GM23338 (cell line): Measurements from ENCODE around the gene GGCT. TPM values are rescaled to one million over a fixed set of nuclear protein-coding genes. Genes with fewer than 3 reads are reported as not detected.

Source experiments
- ATAC-seq: fragments of 200-7000 bp; cut with Tn5 transposase; 3 replicates; pipeline ENCODE4 v1.9.1; 2020
- DNase-seq: peaks from one replicate; pipeline ENCODE4 v3.0.0-alpha.2; 2015; ENCODE audit warnings: low spot score
- H2AFZ ChIP-seq: fragments of 200-600 bp; sonication (generic); 2 replicates; pipeline ENCODE4 v1.8.0; 2016; ENCODE audit warnings: antibody characterized with exemption, mild to moderate bottlenecking, moderate library complexity
- H3F3A ChIP-seq: fragments of 200-600 bp; sonication (generic); replicated peaks from 2 replicates; pipeline ENCODE4 v1.8.0; 2017; ENCODE audit warnings: antibody characterized with exemption, mixed run types, low read depth
- H3K27ac ChIP-seq: fragments of 200-600 bp; sonication (generic); 2 replicates; pipeline ENCODE4 v1.6.1; 2016; ENCODE audit warnings: low read depth
- H3K27me3 ChIP-seq: fragments of 200-600 bp; sonication (generic); 2 replicates; pipeline ENCODE4 v1.8.0; 2016; ENCODE audit warnings: mild to moderate bottlenecking, mixed run types, moderate library complexity; ENCODE audit not compliant: insufficient read depth
- H3K36me3 ChIP-seq: fragments of 200-600 bp; sonication (generic); 2 replicates; pipeline ENCODE4 v1.8.0; 2016; ENCODE audit warnings: mild to moderate bottlenecking; ENCODE audit not compliant: insufficient read depth
- H3K4me1 ChIP-seq: fragments of 200-600 bp; sonication (generic); 2 replicates; pipeline ENCODE4 v1.8.0; 2016; ENCODE audit warnings: mild to moderate bottlenecking, moderate library complexity; ENCODE audit not compliant: insufficient read depth
- H3K4me2 ChIP-seq: fragments of 200-600 bp; sonication (generic); 2 replicates; pipeline ENCODE4 v1.7.1; 2017; ENCODE audit warnings: mixed run types
- H3K4me3 ChIP-seq: fragments of 200-600 bp; sonication (generic); 2 replicates; pipeline ENCODE4 v1.6.1; 2016; ENCODE audit warnings: mixed run types
- H3K79me2 ChIP-seq: fragments of 200-600 bp; sonication (generic); replicated peaks from 2 replicates; pipeline ENCODE4 v1.8.0; 2017; ENCODE audit warnings: mild to moderate bottlenecking; ENCODE audit not compliant: insufficient read depth
- H3K9me2 ChIP-seq: fragments of 200-600 bp; sonication (generic); 2 replicates; pipeline ENCODE4 v1.8.0; 2017; ENCODE audit not compliant: insufficient read depth
- H4K20me1 ChIP-seq: fragments of 200-600 bp; sonication (generic); replicated peaks from 2 replicates; pipeline ENCODE4 v1.8.0; 2017; ENCODE audit warnings: mild to moderate bottlenecking; ENCODE audit not compliant: insufficient read depth
- H3K27ac Mint-ChIP-seq: 2 replicates; pipeline ENCODE4 v1.8.0; 2020; ENCODE audit warnings: inconsistent platforms, mild to moderate bottlenecking, moderate library complexity, mixed read lengths
- H3K27me3 Mint-ChIP-seq: 3 replicates; pipeline ENCODE4 v1.8.0; 2022; ENCODE audit warnings: low read depth, mild to moderate bottlenecking, moderate library complexity, mixed read lengths, inconsistent platforms; ENCODE audit not compliant: insufficient read depth, poor library complexity
- H3K36me3 Mint-ChIP-seq: 3 replicates; pipeline ENCODE4 v1.8.0; 2021; ENCODE audit warnings: low read depth, mild to moderate bottlenecking, inconsistent platforms, moderate library complexity, mixed read lengths
- H3K4me1 Mint-ChIP-seq: 3 replicates; pipeline ENCODE4 v1.8.0; 2020; ENCODE audit warnings: mild to moderate bottlenecking, inconsistent platforms, mixed read lengths
- H3K4me3 Mint-ChIP-seq: 3 replicates; pipeline ENCODE4 v1.8.0; 2021; ENCODE audit warnings: moderate library complexity, mild to moderate bottlenecking, inconsistent platforms, mixed read lengths
- H3K9me3 Mint-ChIP-seq: 3 replicates; pipeline ENCODE4 v1.8.0; 2020; ENCODE audit warnings: moderate library complexity, mild to moderate bottlenecking, inconsistent platforms, mixed read lengths
- CREB1 ChIP-seq: fragments of 250-450 bp; sonication (Bioruptor Pico); IDR thresholded peaks from 2 replicates; pipeline ENCODE4 v1.5.0; 2020; ENCODE audit warnings: low read depth, mild to moderate bottlenecking, moderate library complexity
- EZH2 ChIP-seq: fragments of 200-600 bp; sonication (generic); IDR thresholded peaks from one replicate; pipeline ENCODE4 v1.8.0; 2017; ENCODE audit warnings: antibody characterized with exemption, mild to moderate bottlenecking, low read depth; ENCODE audit not compliant: unreplicated experiment
- EZH2phosphoT487 ChIP-seq: fragments of 200-600 bp; sonication (generic); IDR thresholded peaks from one replicate; pipeline ENCODE4 v1.8.1; 2018; ENCODE audit warnings: antibody characterized with exemption; ENCODE audit not compliant: unreplicated experiment
- JUNB ChIP-seq: IDR thresholded peaks from one replicate; pipeline ENCODE4 v1.6.1; 2016; ENCODE audit warnings: antibody characterized with exemption; ENCODE audit not compliant: unreplicated experiment
- NANOG ChIP-seq: IDR thresholded peaks from 2 replicates; pipeline ENCODE4 v1.6.1; 2016; ENCODE audit warnings: antibody characterized with exemption, borderline replicate concordance
- POLR2AphosphoS5 ChIP-seq: IDR thresholded peaks from 2 replicates; pipeline ENCODE4 v1.6.1; 2016; ENCODE audit warnings: antibody characterized with exemption, low read depth
- REST ChIP-seq: IDR thresholded peaks from one replicate; pipeline ENCODE4 v1.6.1; 2018; ENCODE audit warnings: antibody characterized with exemption; ENCODE audit not compliant: unreplicated experiment
- STAT1 ChIP-seq: IDR thresholded peaks from one replicate; pipeline ENCODE4 v1.6.1; 2016; ENCODE audit warnings: antibody characterized with exemption; ENCODE audit not compliant: unreplicated experiment
- ZNF114 ChIP-seq: fragments of 250-450 bp; sonication (Bioruptor Pico); IDR thresholded peaks from 2 replicates; pipeline ENCODE4 v1.5.0; 2020; ENCODE audit warnings: mild to moderate bottlenecking, moderate library complexity
- ZNF331 ChIP-seq: fragments of 250-450 bp; sonication (Bioruptor Pico); IDR thresholded peaks from 2 replicates; pipeline ENCODE4 v1.5.0; 2020; ENCODE audit warnings: low read depth, mild to moderate bottlenecking, moderate library complexity
- ZNF462 ChIP-seq: fragments of 250-450 bp; sonication (Bioruptor Pico); IDR thresholded peaks from 2 replicates; pipeline ENCODE4 v1.5.0; 2020; ENCODE audit warnings: mild to moderate bottlenecking, moderate library complexity
- polyA plus RNA-seq: library from polyadenylated mRNA; unstranded; fragments of >200 nt; fragmentation: Nextera tagmentation; extraction: Ambion mirVana; gene quantifications from 2 replicates; pipeline ENCODE4 v1.2.1, GENCODE V29; 2016
- total RNA-seq: library from RNA; depleted of rRNA; stranded (reverse); fragments of >200 nt; shearing (Covaris generic); gene quantifications from 2 replicates; pipeline ENCODE4 v1.2.3, GENCODE V29; 2014
- TF ChIP-seq, protein P1 (sequence below), 2 experiments: fragments of 200-600 bp in 1 of 2; sonication (generic) in 1 of 2; conservative IDR thresholded peaks; 2 replicates each; pipeline versions ENCODE4 v1.5.1 to v1.6.1; 2016 to 2017; ENCODE audit warnings: antibody characterized with exemption in 2 of 2, low read depth in 2 of 2, mild to moderate bottlenecking in 2 of 2, moderate library complexity in 1 of 2
- TF ChIP-seq, protein P2 (sequence below): IDR thresholded peaks from 2 replicates; pipeline ENCODE4 v1.6.1; 2016; ENCODE audit warnings: antibody characterized with exemption

GGCT gene
- total and polyA plus RNA-seq, 2 experiments from 2014 or later: 104 to 229 TPM

GRCh38 chr7:30463405-30464145 is 41.1 kb downstream of the GGCT start:
- H2AFZ ChIP-seq: no peak overlapping the region
- peaks cover 13% of the 10 kb centered on the region for H3K4me1 Mint-ChIP-seq
- no peak for ATAC-seq
- no peak overlapping the region for H3K27ac ChIP-seq
- H3K27ac Mint-ChIP-seq: 0 out of 2 replicates have a peak overlapping the region, but pooled peaks have one; percentile 40
- H4K20me1 ChIP-seq: no peaks in the 10 kb centered on the region
- H3K4me2 ChIP-seq: no peak overlapping the region
- no peaks in the 10 kb centered on the region for H3K27me3 ChIP-seq
- H3K36me3 Mint-ChIP-seq: no peaks in the 10 kb centered on the region
- H3K36me3 ChIP-seq: no peaks in the 10 kb centered on the region
- TF ChIP-seq EZH2phosphoT487 (no peak), REST (no peak), ZNF331 (CRISPR knock-in tag) (no peak), POLR2AphosphoS5 (no peak), CREB1 (CRISPR knock-in tag) (no peak), JUNB (no peak), STAT1 (no peak), ZNF462 (CRISPR knock-in tag) (no peak), EZH2 (no peak), ZNF114 (CRISPR knock-in tag) (no peak), NANOG (no peak)
- TF ChIP-seq, protein P1, sequence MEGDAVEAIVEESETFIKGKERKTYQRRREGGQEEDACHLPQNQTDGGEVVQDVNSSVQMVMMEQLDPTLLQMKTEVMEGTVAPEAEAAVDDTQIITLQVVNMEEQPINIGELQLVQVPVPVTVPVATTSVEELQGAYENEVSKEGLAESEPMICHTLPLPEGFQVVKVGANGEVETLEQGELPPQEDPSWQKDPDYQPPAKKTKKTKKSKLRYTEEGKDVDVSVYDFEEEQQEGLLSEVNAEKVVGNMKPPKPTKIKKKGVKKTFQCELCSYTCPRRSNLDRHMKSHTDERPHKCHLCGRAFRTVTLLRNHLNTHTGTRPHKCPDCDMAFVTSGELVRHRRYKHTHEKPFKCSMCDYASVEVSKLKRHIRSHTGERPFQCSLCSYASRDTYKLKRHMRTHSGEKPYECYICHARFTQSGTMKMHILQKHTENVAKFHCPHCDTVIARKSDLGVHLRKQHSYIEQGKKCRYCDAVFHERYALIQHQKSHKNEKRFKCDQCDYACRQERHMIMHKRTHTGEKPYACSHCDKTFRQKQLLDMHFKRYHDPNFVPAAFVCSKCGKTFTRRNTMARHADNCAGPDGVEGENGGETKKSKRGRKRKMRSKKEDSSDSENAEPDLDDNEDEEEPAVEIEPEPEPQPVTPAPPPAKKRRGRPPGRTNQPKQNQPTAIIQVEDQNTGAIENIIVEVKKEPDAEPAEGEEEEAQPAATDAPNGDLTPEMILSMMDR (conservative IDR thresholded peaks at IDR 0.05; ENCODE audit: low read depth in 2 of 2): no peak
- TF ChIP-seq, protein P2, sequence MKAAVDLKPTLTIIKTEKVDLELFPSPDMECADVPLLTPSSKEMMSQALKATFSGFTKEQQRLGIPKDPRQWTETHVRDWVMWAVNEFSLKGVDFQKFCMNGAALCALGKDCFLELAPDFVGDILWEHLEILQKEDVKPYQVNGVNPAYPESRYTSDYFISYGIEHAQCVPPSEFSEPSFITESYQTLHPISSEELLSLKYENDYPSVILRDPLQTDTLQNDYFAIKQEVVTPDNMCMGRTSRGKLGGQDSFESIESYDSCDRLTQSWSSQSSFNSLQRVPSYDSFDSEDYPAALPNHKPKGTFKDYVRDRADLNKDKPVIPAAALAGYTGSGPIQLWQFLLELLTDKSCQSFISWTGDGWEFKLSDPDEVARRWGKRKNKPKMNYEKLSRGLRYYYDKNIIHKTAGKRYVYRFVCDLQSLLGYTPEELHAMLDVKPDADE: no peak
- no peak overlapping the region for H3K4me3 ChIP-seq
- H3K79me2 ChIP-seq: peaks cover 9% of the 10 kb centered on the region
- no peaks in the 10 kb centered on the region for H3K9me2 ChIP-seq
- no peaks in the 10 kb centered on the region for H3F3A ChIP-seq
- H3K27me3 Mint-ChIP-seq: peaks cover 9% of the 10 kb centered on the region
- H3K9me3 Mint-ChIP-seq: no peaks in the 10 kb centered on the region
- 0 out of 2 replicates have a peak, but pooled peaks cover 4% of the 10 kb centered on the region for H3K4me1 ChIP-seq
- DNase-seq: no peak
- H3K4me3 Mint-ChIP-seq: no peak overlapping the region
